ENCODE data around the gene APCDD1L.

Gene APCDD1L

GRCh38 chr20:58483470-58483869 is 31.7 kb downstream of the APCDD1L start:
- DNase-seq = no peak

DNA sequence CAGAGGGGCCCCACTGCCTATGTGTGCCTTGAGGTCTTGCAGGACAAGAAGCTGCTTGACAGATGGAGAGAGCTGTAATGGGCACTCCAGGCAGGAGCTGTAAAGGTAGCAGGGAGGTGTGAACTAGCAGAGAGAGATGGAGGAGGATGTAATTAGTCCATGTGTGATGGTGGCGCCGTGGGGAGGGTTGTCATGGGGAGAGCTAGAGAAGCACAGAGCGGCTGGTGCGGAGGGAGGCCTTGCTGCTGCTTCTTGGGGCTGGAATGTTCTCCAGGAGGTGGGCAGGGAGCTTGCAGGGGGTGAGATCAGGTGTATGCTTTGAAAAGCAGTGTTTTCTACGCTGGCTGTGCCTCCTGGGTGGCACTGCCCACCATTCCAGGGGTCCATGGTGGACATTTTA is 32.1 kb downstream of the APCDD1L start:
- no peak for DNase-seq

- no peak for DNase-seq
These were observed 32.8 kb downstream of the APCDD1L start for GRCh38 chr20:58482416-58482815.

GRCh38 chr20:58481481-58482021 is 33.6 kb downstream of the APCDD1L start:
- DNase-seq = peak in 4 of 5 donors; percentile 24 to 43 (median 34)

DNA sequence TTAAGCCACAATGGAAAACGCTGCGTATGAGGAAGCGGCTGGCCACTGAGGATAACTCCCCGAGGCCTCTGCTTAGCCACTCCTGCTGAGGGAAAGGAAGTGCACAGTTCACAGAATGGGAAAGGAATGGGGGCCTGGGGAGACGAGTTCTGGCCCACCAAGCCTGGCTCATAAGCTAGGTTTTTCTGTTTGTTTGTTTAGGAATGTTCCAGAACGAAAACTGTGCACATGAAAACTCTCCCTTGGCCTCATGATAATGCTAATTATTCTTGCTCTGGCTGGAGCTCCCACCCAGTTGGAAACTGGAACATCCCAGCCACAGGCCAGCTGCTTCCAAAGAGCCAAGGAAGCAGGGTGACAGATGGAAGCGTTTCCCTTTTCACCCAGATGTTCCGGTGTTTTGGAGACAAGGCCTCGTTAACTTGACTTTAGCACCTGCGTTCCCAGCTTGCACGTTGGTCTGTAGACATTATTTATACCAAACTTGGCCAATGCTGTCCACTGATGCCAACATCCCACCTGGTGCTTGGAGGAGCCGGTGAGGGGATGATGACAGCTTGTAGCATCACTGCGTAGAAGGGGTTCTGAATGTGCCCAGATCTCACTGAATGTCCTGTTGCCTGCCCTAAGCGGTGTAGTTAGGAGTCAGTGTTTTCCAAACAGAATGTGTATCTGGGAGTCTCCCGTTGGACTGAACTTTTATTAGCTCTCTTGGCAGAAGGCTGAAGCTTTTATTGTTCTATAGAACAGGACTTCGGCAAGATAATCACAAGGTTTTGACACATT is 34.5 kb downstream of the APCDD1L start:
- no peak for DNase-seq

GRCh38 chr20:58479726-58480440 is 35.3 kb downstream of the APCDD1L start:
- no peak for DNase-seq

GRCh38 chr20:58478141-58478805 is 36.9 kb downstream of the APCDD1L start:
- no peak for DNase-seq

- no peak for DNase-seq
These were observed 39.7 kb downstream of the APCDD1L start for GRCh38 chr20:58475466-58475865.

DNA sequence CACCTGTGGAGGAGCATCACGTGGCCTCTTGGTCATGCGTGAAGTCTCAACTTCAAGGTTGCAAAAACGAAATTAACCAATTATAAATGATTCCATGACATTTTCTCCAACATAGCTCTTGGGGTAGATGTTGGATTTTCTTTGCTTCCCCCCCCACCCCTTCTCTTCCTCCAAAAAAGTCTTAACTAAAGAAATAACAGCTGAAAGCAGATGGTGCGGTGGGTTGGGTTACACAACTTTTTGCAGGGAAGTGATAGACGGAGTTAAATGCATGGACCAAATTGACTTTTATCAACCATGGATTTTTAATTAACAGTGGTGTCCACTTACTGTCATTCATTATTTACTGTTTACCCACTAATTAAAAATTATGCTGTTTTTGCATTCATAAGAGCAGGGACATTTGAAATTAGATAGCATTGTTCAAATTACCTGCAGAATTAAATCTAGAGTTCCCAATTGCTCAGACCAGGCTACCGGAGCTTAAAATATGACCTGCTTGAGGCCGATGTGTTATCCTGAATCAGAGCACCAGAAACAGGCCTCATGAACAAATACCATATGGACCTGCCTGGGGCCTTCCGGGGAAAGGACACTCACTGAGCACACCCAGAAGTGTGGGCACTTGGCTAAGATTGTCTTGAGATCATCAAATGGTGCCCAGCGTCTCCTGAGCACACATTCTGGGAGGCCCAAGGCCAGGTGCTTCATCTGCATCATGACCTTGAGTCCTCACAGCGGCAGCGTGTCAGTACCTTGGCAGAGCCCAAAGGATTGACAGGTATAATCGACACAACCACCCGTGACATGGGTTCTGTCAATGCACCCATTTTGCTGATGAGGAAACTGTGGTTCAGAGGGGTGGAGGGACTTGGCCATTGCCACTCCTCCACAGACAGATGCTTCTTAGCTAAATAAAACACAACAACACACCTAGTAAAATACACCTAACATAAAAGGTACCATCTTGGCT is 41.5 kb downstream of the APCDD1L start:
- DNase-seq = no peak

- DNase-seq = no peak
These were observed 42.8 kb downstream of the APCDD1L start for GRCh38 chr20:58472273-58473018.

GRCh38 chr20:58471193-58472164 is 43.7 kb downstream of the APCDD1L start:
- DNase-seq = no peak

DNA sequence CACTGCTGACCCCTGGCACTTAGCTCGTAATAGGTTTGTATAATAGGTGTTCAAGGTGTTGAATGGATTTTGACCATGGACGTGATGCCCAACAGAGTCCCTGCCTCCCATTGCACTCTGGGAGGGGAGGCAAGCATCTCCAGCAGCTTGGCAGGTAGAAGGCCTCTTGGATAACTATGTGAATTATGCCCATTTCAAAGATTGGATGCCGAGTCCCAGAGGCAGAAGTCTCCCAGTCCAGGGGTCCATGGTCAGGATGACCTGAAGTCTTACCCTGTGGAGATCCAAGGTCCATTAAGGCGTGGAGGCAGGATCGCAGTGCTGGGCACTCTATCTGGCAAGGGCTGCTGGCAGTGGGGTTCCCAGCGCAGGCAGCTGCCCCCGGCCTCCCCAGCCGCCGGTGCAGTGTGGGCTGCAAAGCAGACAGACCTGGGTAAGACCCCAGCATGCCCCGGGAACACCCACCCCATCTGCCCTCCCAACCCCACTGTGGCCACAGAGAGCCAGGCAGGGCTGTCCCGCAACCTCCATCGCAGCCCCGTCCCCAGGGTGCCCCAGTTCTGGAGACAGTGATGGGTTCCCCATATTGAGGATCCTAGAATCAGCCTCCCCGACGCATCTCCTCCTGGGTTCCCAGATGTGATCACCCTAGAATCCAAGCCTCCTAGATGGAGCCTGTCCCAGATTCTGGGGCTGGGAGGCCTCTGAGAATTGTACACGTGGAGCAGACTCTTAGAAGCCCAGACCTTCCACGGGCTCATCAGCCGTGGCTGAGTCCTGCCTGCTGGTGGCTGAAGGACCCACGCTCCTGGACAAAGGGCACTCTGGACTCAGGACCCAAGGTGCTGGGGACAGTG is 44.6 kb downstream of the APCDD1L start:
- DNase-seq = no peak

GRCh38 chr20:58469616-58470015 is 45.6 kb downstream of the APCDD1L start:
- no peak for DNase-seq

- DNase-seq = no peak
These were observed 47.3 kb downstream of the APCDD1L start for GRCh38 chr20:58467572-58468527.

DNA sequence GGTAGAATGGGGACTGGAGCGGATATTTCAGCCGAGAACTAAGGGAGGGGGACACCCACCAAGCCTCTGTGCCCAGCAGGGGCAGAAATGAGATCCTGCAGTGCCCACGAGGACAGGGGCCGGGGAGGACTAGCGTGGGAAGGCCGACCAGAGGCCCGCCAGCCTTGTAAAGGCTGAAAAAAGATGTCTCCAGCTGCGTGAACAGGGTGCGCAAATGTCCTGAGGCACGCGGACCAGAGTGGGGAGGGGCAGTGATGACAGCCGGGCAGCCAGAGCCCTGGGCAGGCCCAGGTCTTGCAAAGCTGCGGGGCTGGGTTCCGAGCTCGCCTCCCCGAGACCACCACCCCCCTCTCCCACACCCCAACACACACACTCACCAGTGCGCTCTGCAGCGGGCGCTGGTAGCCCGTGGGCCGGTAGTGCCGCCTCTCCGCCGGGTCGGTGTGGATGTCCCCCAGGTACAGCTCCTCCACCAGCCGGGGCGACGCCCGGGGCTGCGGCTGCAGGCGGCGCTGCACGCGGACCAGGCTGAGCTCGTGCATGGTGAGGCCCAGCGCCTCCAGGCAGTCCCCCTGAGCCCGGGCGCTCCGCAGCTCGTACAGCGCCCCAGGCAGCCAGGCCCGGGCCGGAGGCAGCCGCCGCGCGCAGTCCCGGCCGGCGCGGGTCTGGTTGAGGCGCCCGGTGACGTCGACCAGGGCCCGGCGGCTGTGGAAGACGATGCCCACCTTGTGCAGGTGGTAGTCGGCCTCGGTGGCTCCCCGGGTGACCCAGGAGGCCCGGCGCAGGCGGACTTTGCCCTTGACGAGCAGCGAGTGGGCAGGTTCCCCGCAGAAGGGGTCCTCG is 48.2 kb downstream of the APCDD1L start:
- DNase-seq = no peak

- DNase-seq = no peak
These were observed 49.0 kb downstream of the APCDD1L start for GRCh38 chr20:58466095-58466708.

All from T-helper 1 cell (primary cell).